GM12873 (cell line): Measurements from ENCODE around the gene PLCB3.

ENCODE experiments used
- CTCF ChIP-seq: IDR thresholded peaks from 2 replicates; pipeline ENCODE4 v1.5.1; 2012; ENCODE audit warnings: low read depth, mild to moderate bottlenecking, moderate library complexity, low read length, control low read depth; ENCODE audit not compliant: insufficient read depth; ENCODE audit errors: missing control alignments

PLCB3 gene

GRCh38 chr11:64233913-64234586 is 17.3 kb upstream of the PLCB3 start, which contains the start of gene VEGFB:
VEGFB (plus strand) TSS chr11:64234584; CDS start chr11:64234834, 250 bp downstream.
- TF ChIP-seq CTCF = no peak

- TF ChIP-seq CTCF = no peak
These were observed 16.5 kb upstream of the PLCB3 start for GRCh38 chr11:64234647-64235379.

- TF ChIP-seq CTCF = no peak
These were observed 15.7 kb upstream of the PLCB3 start for GRCh38 chr11:64235437-64236161.

GRCh38 chr11:64237484-64237951 is 13.8 kb upstream of the PLCB3 start:
- TF ChIP-seq CTCF = no peak

DNA sequence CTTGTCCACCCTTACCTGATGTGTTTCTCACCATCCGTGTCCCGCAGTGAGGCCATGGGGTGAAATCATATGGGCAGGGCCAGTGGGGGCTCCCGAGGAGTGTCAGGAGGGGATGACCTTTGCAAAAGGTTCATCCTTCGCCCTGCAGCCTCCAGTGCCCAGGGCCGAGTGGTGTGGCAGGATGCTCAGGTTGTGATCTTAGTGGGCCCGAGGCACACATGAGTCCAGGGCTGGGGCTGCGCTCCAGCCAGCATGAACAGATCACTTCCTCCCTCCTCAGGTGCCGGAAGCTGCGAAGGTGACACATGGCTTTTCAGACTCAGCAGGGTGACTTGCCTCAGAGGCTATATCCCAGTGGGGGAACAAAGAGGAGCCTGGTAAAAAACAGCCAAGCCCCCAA is 13.3 kb upstream of the PLCB3 start:
- no peak for TF ChIP-seq CTCF

- no peak for TF ChIP-seq CTCF
These were observed 12.3 kb upstream of the PLCB3 start for GRCh38 chr11:64238999-64239398.

DNA sequence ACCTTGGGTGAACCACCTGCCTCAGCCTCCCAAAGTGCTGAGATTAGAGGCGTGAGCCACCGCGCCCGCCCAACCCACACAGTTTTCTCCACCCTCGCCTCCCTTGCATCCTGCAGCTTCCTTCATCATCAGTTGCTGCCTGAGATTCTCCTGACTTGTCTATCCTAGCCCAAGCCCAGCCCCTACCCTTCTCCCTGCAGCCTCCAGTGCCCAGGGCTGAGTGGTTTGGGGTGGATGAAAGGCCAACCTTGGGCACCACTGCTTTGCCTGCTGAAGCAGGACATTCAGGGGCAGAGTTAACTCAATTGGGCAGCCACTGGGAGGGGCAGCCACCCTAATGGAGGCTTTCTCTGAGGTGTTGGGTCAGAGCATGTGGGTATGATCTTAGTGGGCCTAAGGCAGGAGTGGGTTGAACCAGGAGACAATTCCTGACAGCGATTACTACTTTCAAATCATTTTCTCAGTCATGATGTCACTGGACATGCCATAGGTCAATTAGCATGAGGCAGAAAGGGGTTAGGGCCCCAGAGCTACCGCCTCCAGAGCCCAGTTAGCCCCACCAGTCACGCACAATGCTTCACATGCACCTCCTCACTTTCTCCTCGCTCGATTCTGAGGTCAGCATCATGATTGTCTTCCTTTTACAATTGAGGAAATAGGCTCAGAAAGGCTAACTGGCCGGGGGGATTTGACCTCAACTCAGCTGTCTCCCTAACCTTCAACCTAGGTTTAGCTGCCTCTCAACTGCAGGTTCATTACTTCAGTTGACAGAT is 11.5 kb upstream of the PLCB3 start:
- no peak for TF ChIP-seq CTCF
